ENCODE results near the gene VWA8.
"Not testable (repeated sequence)": the region's sequence is repeated elsewhere in the genome, so short reads cannot be mapped to it uniquely, and the experiment has no call there.

- not testable (repeated sequence) for TF ChIP-seq POLR2A (IDR thresholded peaks at IDR 0.05); POLR2AphosphoS5 (IDR thresholded peaks at IDR 0.05; ENCODE audit: insufficient read depth in 1 of 2, low read depth in 1 of 2); CTCF (IDR thresholded peaks at IDR 0.05)
Observed at GRCh38 chr13:41573640-41574039, 387.3 kb downstream of the VWA8 start.
